Measurements from ENCODE around the gene DERA.

Gene DERA

DNA sequence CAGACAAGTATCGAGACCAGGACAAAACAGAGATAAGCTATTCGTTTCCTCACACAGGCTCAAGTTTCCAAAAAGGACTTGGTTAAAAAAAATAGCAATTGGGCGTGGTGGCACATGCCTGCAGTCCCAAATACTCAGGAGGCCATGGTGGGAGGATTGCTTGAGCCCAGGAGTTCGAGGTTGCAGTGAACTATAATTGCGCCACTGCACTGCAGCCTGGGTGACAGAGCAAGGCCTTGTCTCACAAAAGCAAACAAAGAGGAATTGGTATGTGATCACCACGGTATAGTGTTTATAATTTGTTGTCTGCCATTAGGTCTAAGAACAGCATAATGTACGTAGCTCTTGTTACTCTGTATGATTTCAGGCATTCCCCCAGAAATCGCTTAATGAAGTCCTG is 175.3 kb downstream of the DERA start:
- TF ChIP-seq CTCF (IDR thresholded peaks at IDR 0.05; ENCODE audit: insufficient read depth, low read depth, low read length, missing control alignments), result no peak
- no peak for DNase-seq (ENCODE audit: low read depth)
- H3K4me3 ChIP-seq (ENCODE audit: low read depth, low read length), result no peak overlapping the region

- no peak for TF ChIP-seq CTCF (IDR thresholded peaks at IDR 0.05; ENCODE audit: insufficient read depth, low read depth, low read length, missing control alignments)
- no peak for DNase-seq (ENCODE audit: low read depth)
Measured at GRCh38 chr12:16086942-16087341, 175.8 kb downstream of the DERA start.

More at GRCh38 chr12:16086942-16087341, 175.8 kb downstream of the DERA start:
- no peak overlapping the region for H3K4me3 ChIP-seq (ENCODE audit: low read depth, low read length)

All from GM12865 (cell line).